HCT116 (cell line): ENCODE data around the gene ZNRF3. TPM values are rescaled to one million over a fixed set of nuclear protein-coding genes. Genes with fewer than 3 reads are reported as not detected.

ENCODE experiments used
- ATAC-seq: fragments of 200-7000 bp; cut with Tn5 transposase; 2 replicates; pipeline ENCODE4 v1.9.1; 2020; ENCODE audit warnings: mild to moderate bottlenecking, moderate library complexity
- BruUV-seq: library from RNA; stranded (reverse); fragments of 400-500 nt; replicated peaks from 2 replicates; lab custom pipeline; 2021; lab: Mats Ljungman, UMichigan
- CTCF ChIA-PET: fragments of 300-600 bp; sonication (Branson Sonifier 250); formaldehyde crosslinking; loops from one replicate; lab custom pipeline; 2021; ENCODE audit warnings: antibody characterized with exemption; lab: Charles Lee
- POLR2A ChIA-PET: fragments of 300-600, 350-600 bp; sonication (Branson Sonifier 250); formaldehyde crosslinking; loops from one replicate; lab custom pipeline; 2021; ENCODE audit warnings: antibody characterized with exemption; lab: Charles Lee
- RAD21 ChIA-PET, 2 experiments: fragments of 300-600 bp; sonication (Branson Sonifier 250); formaldehyde crosslinking; loops; one replicate each; lab custom pipeline; 2023; ENCODE audit warnings: low total read pairs in 2 of 2; ENCODE audit not compliant: uncharacterized antibody in 2 of 2, unreplicated experiment in 2 of 2, low non-redundant PET in 1 of 2; lab: Charles Lee
- DNase-seq: peaks from one replicate; pipeline ENCODE4 v3.0.0-alpha.2; 2010; ENCODE audit warnings: low read depth, low spot score
- H2AFZ ChIP-seq: fragments of 200-600 bp; shearing (Covaris generic), sonication (generic); 2 replicates; pipeline ENCODE4 v1.6.1; 2017; ENCODE audit warnings: low read depth, mixed run types, mixed read lengths, antibody characterized with exemption, low read length; ENCODE audit not compliant: poor library complexity, severe bottlenecking
- H3K27ac ChIP-seq: 2 replicates; pipeline ENCODE4 v1.5.1; 2012; ENCODE audit warnings: low read depth, low read length
- H3K27me3 ChIP-seq: fragments of 200-600 bp; sonication (generic); 2 replicates; pipeline ENCODE4 v1.6.1; 2016; ENCODE audit warnings: mixed run types, low read length, mixed read lengths; ENCODE audit not compliant: insufficient read depth
- H3K36me3 ChIP-seq, 2 experiments: fragments of 200-500 bp in 1 of 2; fragments of 200-600 bp in 1 of 2; sonication (Bioruptor generic) in 1 of 2; sonication (generic) in 1 of 2; 2 replicates each; pipeline versions ENCODE4 v1.5.1 to v1.6.1; 2014 to 2016; ENCODE audit warnings: low read length in 2 of 2, inconsistent platforms in 1 of 2, mixed read lengths in 1 of 2, mixed run types in 1 of 2; ENCODE audit not compliant: insufficient read depth in 2 of 2, control insufficient read depth in 1 of 2
- H3K4me1 ChIP-seq, 2 experiments: fragments of 200-600 bp in 1 of 2; sonication (generic) in 1 of 2; 2 replicates each; pipeline versions ENCODE4 v1.5.1 to v1.6.1; 2012 to 2017; ENCODE audit warnings: low read length in 2 of 2, inconsistent platforms in 1 of 2, mild to moderate bottlenecking in 1 of 2, mixed read lengths in 1 of 2, mixed run types in 1 of 2, moderate library complexity in 1 of 2; ENCODE audit not compliant: insufficient read depth in 2 of 2, control insufficient read depth in 1 of 2
- H3K4me2 ChIP-seq: fragments of 200-600 bp; sonication (generic); 2 replicates; pipeline ENCODE4 v1.6.1; 2017; ENCODE audit warnings: mixed run types, low read length, mixed read lengths
- H3K4me3 ChIP-seq, 2 experiments: fragments of 200-600 bp in 1 of 2; sonication (generic) in 1 of 2; replicated peaks in 1 of 2; 2 replicates each; pipeline ENCODE4 v1.5.1; 2011 to 2016; ENCODE audit warnings: low read length in 2 of 2, control low read depth in 1 of 2, low read depth in 1 of 2, mild to moderate bottlenecking in 1 of 2, mixed read lengths in 1 of 2, mixed run types in 1 of 2
- H3K79me2 ChIP-seq: fragments of 200-600 bp; sonication (generic); 2 replicates; pipeline ENCODE4 v1.6.1; 2017; ENCODE audit warnings: mild to moderate bottlenecking, mixed run types, low read length, moderate library complexity, mixed read lengths; ENCODE audit not compliant: insufficient read depth
- H3K9ac ChIP-seq: fragments of 200-600 bp; sonication (generic); 2 replicates; pipeline ENCODE4 v1.6.1; 2016; ENCODE audit warnings: low read length, mixed read lengths
- H3K9me2 ChIP-seq: fragments of 200-600 bp; sonication (generic), shearing (Covaris generic); 2 replicates; pipeline ENCODE4 v1.6.1; 2017; ENCODE audit warnings: mixed run types, mild to moderate bottlenecking, moderate library complexity; ENCODE audit not compliant: insufficient read depth
- H3K9me3 ChIP-seq, 2 experiments: fragments of 200-500 bp in 1 of 2; fragments of 200-600 bp in 1 of 2; sonication (Bioruptor generic) in 1 of 2; sonication (generic) in 1 of 2; 2 replicates each; pipeline ENCODE4 v1.6.1; 2014 to 2017; ENCODE audit warnings: low read length in 2 of 2, mixed read lengths in 2 of 2, inconsistent platforms in 1 of 2, low read depth in 1 of 2, mild to moderate bottlenecking in 1 of 2, mixed run types in 1 of 2, moderate library complexity in 1 of 2; ENCODE audit not compliant: control insufficient read depth in 1 of 2, insufficient read depth in 1 of 2
- H4K20me1 ChIP-seq: fragments of 200-600 bp; sonication (generic), shearing (Covaris generic); 2 replicates; pipeline ENCODE4 v1.6.1; 2017; ENCODE audit warnings: mixed run types, mild to moderate bottlenecking, moderate library complexity; ENCODE audit not compliant: insufficient read depth
- CBX3 ChIP-seq: IDR thresholded peaks from 2 replicates; pipeline ENCODE4 v1.6.1; 2012; ENCODE audit warnings: low read depth
- CEBPB ChIP-seq: IDR thresholded peaks from 2 replicates; pipeline ENCODE4 v1.6.1; 2012; ENCODE audit warnings: low read depth
- EGR1 ChIP-seq: IDR thresholded peaks from 2 replicates; pipeline ENCODE4 v1.6.1; 2012; ENCODE audit warnings: low read depth
- EZH2phosphoT487 ChIP-seq: fragments of 200-600 bp; IDR thresholded peaks from 2 replicates; pipeline ENCODE4 v1.6.1; 2018; ENCODE audit warnings: antibody characterized with exemption, borderline replicate concordance
- FOSL1 ChIP-seq: IDR thresholded peaks from 2 replicates; pipeline ENCODE4 v1.6.1; 2012; ENCODE audit warnings: low read depth
- JUND ChIP-seq: IDR thresholded peaks from 2 replicates; pipeline ENCODE4 v1.6.1; 2012
- POLR2A ChIP-seq: IDR thresholded peaks from 2 replicates; pipeline ENCODE4 v1.7.0; 2011; ENCODE audit warnings: borderline replicate concordance; ENCODE audit not compliant: insufficient read depth, insufficient read length; ENCODE audit errors: extremely low read depth
- POLR2AphosphoS5 ChIP-seq: IDR thresholded peaks from 2 replicates; pipeline ENCODE4 v1.6.1; 2011; ENCODE audit warnings: mild to moderate bottlenecking, low read depth, low read length, moderate library complexity
- RAD21 ChIP-seq: IDR thresholded peaks from 2 replicates; pipeline ENCODE4 v1.6.1; 2012; ENCODE audit warnings: low read depth, mild to moderate bottlenecking
- SIN3A ChIP-seq: IDR thresholded peaks from 2 replicates; pipeline ENCODE4 v1.6.1; 2012; ENCODE audit warnings: low read depth
- SRF ChIP-seq: IDR thresholded peaks from 2 replicates; pipeline ENCODE4 v1.6.1; 2012; ENCODE audit warnings: low read depth
- YY1 ChIP-seq: IDR thresholded peaks from 2 replicates; pipeline ENCODE4 v1.6.1; 2011; ENCODE audit warnings: low read length, low read depth, moderate library complexity, mild to moderate bottlenecking; ENCODE audit not compliant: insufficient replicate concordance; ENCODE audit errors: extremely low read depth
- ZBTB33 ChIP-seq: IDR thresholded peaks from 2 replicates; pipeline ENCODE4 v1.6.1; 2011; ENCODE audit warnings: mild to moderate bottlenecking, low read length, moderate library complexity; ENCODE audit not compliant: insufficient replicate concordance; ENCODE audit errors: extremely low read depth
- ZFX ChIP-seq: fragments of 450-650 bp; IDR thresholded peaks from 2 replicates; pipeline ENCODE4 v1.6.1; 2017
- ZNF274 ChIP-seq: fragments of 200-500 bp; sonication (Bioruptor generic); IDR thresholded peaks from 2 replicates; pipeline ENCODE4 v1.6.1; 2014; ENCODE audit warnings: mild to moderate bottlenecking, low read depth, low read length, inconsistent platforms
- intact Hi-C: fragments of 100-400 bp; cut with micrococcal nuclease; formaldehyde crosslinking; loops from 2 replicates; pipeline ENCODE4 v1.10.0; 2022
- total RNA-seq: library from RNA; stranded (reverse); gene quantifications from one replicate; pipeline ENCODE4 v1.2.1, GENCODE V29; 2021; ENCODE audit not compliant: unreplicated experiment
- TF ChIP-seq, protein P1 (sequence below): IDR thresholded peaks from 2 replicates; pipeline ENCODE4 v1.6.1; 2012
- TF ChIP-seq, protein P2 (sequence below): IDR thresholded peaks from 2 replicates; pipeline ENCODE4 v1.6.1; 2012

The ZNRF3 gene
- total RNA-seq, 1 experiment from 2014 or later, result 12.2 TPM

GRCh38 chr22:28984482-28985158 is 101.2 kb downstream of the ZNRF3 start:
- DNase-seq (no peak), ATAC-seq (no peak)
- peaks cover 0 to 8% of the 10 kb centered on the region in 2 experiments; a peak in 1 of 4 replicates for H3K9me3 ChIP-seq
- H3K9me2 ChIP-seq, result no peaks in the 10 kb centered on the region
- peaks cover 8 to 18% of the 10 kb centered on the region in 2 experiments; a peak in 2 of 4 replicates for H3K36me3 ChIP-seq
- CTCF ChIA-PET, result no interaction called here
- no peaks in the 10 kb centered on the region for H3K27me3 ChIP-seq
- no peaks in the 10 kb centered on the region for H4K20me1 ChIP-seq
- H3K27ac ChIP-seq, result no peak overlapping the region
- POLR2A ChIA-PET, result no interaction called here
- H3K4me1 ChIP-seq, result peaks cover 34 to 37% of the 10 kb centered on the region in 2 experiments
- H3K79me2 ChIP-seq, result peaks cover 14% of the 10 kb centered on the region
- H3K9ac ChIP-seq, result no peak overlapping the region
- RAD21 ChIA-PET, result no interaction called here
- TF ChIP-seq SRF, result no peak
- no peak for TF ChIP-seq POLR2A
- TF ChIP-seq FOSL1, result no peak
- no peak for TF ChIP-seq POLR2AphosphoS5
- no peak for TF ChIP-seq ZFX
- TF ChIP-seq ZBTB33, result no peak
- TF ChIP-seq ZNF274, result no peak
- TF ChIP-seq, protein P1, sequence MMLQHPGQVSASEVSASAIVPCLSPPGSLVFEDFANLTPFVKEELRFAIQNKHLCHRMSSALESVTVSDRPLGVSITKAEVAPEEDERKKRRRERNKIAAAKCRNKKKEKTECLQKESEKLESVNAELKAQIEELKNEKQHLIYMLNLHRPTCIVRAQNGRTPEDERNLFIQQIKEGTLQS, result no peak
- TF ChIP-seq, protein P2, sequence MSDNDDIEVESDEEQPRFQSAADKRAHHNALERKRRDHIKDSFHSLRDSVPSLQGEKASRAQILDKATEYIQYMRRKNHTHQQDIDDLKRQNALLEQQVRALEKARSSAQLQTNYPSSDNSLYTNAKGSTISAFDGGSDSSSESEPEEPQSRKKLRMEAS, result no peak
- TF ChIP-seq SIN3A, result no peak
- no peak for TF ChIP-seq RAD21
- TF ChIP-seq YY1, result no peak
- TF ChIP-seq EZH2phosphoT487, result no peak
- TF ChIP-seq CBX3, result no peak
- TF ChIP-seq EGR1, result no peak
- TF ChIP-seq CEBPB, result no peak
- TF ChIP-seq JUND, result no peak
- BruUV-seq, result no TSS peak
- H3K4me2 ChIP-seq, result no peak overlapping the region
- H2AFZ ChIP-seq, result no peak overlapping the region
- intact Hi-C loops, result no loop called here
- H3K4me3 ChIP-seq, result no peak overlapping the region
